Tibial artery (tissue), 4 donors: Measurements from ENCODE around the gene PCDH9.

ENCODE experiments used
- DNase-seq, 2 donors: peaks; one replicate each; pipeline ENCODE4 v3.0.0-alpha.2; 2019
- H3K27ac ChIP-seq, 2 donors: fragments of 200-600 bp; sonication (generic) in 1 of 2; 1 replicate in 1 of 2; 2 replicates in 1 of 2; pipeline ENCODE4 v1.5.1; 2018 to 2019; ENCODE audit warnings: mild to moderate bottlenecking in 1 of 2
- H3K27me3 ChIP-seq, 2 donors: fragments of 200-600 bp; sonication (generic) in 1 of 2; one replicate each; pipeline versions ENCODE4 v1.5.1 to v1.6.0; 2016 to 2019
- H3K36me3 ChIP-seq, 3 donors: fragments of 200-600 bp; sonication (generic) in 2 of 3; one replicate each; pipeline ENCODE4 v1.5.1; 2016 to 2019; ENCODE audit warnings: mild to moderate bottlenecking in 2 of 3
- H3K4me1 ChIP-seq, 4 donors: fragments of 200-600 bp; sonication (generic) in 2 of 4; 1 replicate in 3 of 4; 2 replicates in 1 of 4; pipeline ENCODE4 v1.5.1; 2016 to 2019
- H3K4me3 ChIP-seq, 2 donors: fragments of 200-600 bp; sonication (generic) in 1 of 2; 1 replicate in 1 of 2; 2 replicates in 1 of 2; pipeline ENCODE4 v1.5.1; 2018 to 2019; ENCODE audit warnings: mild to moderate bottlenecking in 2 of 2
- H3K9me3 ChIP-seq, 3 donors: fragments of 200-600 bp; sonication (generic) in 1 of 3; one replicate each; pipeline ENCODE4 v1.5.1; 2016 to 2019
- intact Hi-C: fragments of 100-400 bp; cut with DNase I; formaldehyde crosslinking; loops from one replicate; pipeline ENCODE4 v1.15.0; 2023; ENCODE audit warnings: low total_unique reads
- TF ChIP-seq, protein P1 (sequence below), 2 experiments: fragments of 200-600 bp in 1 of 2; fragments of 450-650 bp in 1 of 2; IDR thresholded peaks; one replicate each; pipeline ENCODE4 v1.5.1; 2017 to 2019; ENCODE audit warnings: antibody characterized with exemption in 2 of 2, mild to moderate bottlenecking in 1 of 2, moderate library complexity in 1 of 2

The PCDH9 gene

DNA sequence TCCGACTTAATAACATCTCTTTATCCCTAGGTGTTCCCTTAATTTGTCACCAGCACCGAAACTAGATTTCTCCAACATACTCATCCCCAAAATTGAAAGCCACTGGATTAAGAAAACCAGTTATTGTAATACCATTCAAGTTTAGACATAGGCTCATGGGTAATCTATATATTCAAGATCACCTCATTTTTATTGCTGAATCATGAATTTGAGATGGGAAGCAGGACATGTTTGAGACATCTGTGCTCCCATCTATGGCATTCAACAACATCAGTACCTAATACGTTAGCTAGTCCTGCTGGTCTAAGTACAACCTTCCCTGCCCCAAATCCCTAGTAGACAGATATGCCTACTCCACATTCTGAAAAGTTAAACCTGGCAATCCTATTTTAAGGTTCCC, 820.6 kb downstream of the PCDH9 start:
- TF ChIP-seq, protein P1, sequence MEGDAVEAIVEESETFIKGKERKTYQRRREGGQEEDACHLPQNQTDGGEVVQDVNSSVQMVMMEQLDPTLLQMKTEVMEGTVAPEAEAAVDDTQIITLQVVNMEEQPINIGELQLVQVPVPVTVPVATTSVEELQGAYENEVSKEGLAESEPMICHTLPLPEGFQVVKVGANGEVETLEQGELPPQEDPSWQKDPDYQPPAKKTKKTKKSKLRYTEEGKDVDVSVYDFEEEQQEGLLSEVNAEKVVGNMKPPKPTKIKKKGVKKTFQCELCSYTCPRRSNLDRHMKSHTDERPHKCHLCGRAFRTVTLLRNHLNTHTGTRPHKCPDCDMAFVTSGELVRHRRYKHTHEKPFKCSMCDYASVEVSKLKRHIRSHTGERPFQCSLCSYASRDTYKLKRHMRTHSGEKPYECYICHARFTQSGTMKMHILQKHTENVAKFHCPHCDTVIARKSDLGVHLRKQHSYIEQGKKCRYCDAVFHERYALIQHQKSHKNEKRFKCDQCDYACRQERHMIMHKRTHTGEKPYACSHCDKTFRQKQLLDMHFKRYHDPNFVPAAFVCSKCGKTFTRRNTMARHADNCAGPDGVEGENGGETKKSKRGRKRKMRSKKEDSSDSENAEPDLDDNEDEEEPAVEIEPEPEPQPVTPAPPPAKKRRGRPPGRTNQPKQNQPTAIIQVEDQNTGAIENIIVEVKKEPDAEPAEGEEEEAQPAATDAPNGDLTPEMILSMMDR (IDR thresholded peaks at IDR 0.05) = no peak

DNA sequence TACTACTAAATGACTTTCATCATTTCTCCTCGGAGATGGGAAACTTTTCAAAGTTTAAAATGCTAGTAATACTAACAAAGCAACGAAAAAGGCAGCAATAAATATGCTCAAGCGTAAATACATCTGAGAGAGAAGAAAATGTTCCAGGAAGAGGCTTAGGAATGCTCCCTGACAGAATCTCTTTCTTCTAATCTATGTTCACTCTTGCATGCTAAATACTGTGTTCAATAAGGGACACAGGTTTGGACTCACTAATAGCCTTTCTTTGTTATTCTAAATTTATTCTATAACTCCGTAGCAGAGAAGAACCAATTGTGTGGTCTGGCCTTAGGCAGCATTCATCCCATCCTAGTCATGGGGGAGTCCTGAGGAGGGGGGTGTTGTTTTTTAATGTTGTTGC, 823.0 kb downstream of the PCDH9 start:
- H3K9me3 ChIP-seq = no peaks in the 10 kb centered on the region
- H3K36me3 ChIP-seq = no peaks in the 10 kb centered on the region
- no peaks in the 10 kb centered on the region for H3K4me1 ChIP-seq
- intact Hi-C loops = no loop called here
- no peak overlapping the region for H3K4me3 ChIP-seq
- no peaks in the 10 kb centered on the region for H3K27me3 ChIP-seq
- no peak for DNase-seq
- TF ChIP-seq, protein P1 (IDR thresholded peaks at IDR 0.05) = no peak
- H3K27ac ChIP-seq = no peak overlapping the region

More for the DNA sequence above, 820.6 kb downstream of the PCDH9 start:
- no peak overlapping the region for H3K4me3 ChIP-seq
- H3K27ac ChIP-seq = no peak overlapping the region
- no peaks in the 10 kb centered on the region for H3K27me3 ChIP-seq
- H3K9me3 ChIP-seq = no peaks in the 10 kb centered on the region
- H3K36me3 ChIP-seq = no peaks in the 10 kb centered on the region
- H3K4me1 ChIP-seq = no peaks in the 10 kb centered on the region
- intact Hi-C loops = no loop called here
- no peak for DNase-seq

GRCh38 chr13:66405908-66406802, 824.0 kb downstream of the PCDH9 start:
- H3K4me3 ChIP-seq = no peak overlapping the region
- intact Hi-C loops = no loop called here
- no peaks in the 10 kb centered on the region for H3K9me3 ChIP-seq
- no peak overlapping the region for H3K27ac ChIP-seq
- H3K4me1 ChIP-seq = no peaks in the 10 kb centered on the region
- no peaks in the 10 kb centered on the region for H3K27me3 ChIP-seq
- no peak for DNase-seq
- no peaks in the 10 kb centered on the region for H3K36me3 ChIP-seq
- TF ChIP-seq, protein P1 (IDR thresholded peaks at IDR 0.05) = no peak

DNA sequence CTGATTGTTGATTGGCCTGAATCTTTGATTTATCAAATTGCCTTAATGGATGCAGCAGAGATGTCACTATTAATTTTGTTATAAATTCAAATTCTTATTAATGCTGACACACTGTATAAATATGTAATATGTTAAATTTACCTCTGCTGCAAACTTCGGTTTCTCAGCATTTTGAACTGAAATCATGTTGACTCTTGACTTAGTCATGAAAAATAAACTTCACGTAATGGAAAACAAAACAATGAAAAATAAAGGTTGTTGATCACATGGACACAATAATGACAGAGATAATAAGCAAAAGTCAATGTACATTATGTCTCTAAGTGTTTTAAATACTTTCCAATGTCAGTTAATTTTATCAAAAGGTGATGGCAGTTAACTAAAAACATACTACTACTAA, 827.6 kb downstream of the PCDH9 start:
- Histone ChIP-seq H3K9me3 (no peaks in the 10 kb centered on the region), H3K4me1 (no peaks in the 10 kb centered on the region), H3K4me3 (no peak overlapping the region), H3K27ac (no peak overlapping the region), H3K27me3 (no peaks in the 10 kb centered on the region), H3K36me3 (no peaks in the 10 kb centered on the region)
- TF ChIP-seq, protein P1 (IDR thresholded peaks at IDR 0.05) = no peak
- intact Hi-C loops = no loop called here
- DNase-seq = no peak

DNA sequence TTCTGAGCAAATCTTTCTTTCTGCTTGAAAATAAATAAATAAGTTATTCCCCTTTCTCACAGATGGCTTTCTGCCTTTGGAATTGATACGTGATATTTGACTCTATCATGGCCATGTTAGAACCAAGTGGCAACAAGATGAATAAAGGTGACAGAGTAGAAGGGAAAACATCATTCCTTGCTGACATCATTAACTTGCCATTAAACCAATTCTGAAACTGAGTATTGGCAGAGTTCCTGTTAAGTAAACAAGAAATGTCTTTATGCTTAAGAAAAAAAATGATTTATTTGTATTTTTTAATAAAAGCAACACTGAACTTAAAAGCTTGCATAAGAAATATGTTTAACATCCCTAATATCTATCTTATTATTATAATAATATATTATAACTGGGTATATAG, 828.1 kb downstream of the PCDH9 start:
- DNase-seq = no peak
- H3K4me1 ChIP-seq = no peaks in the 10 kb centered on the region
- no peaks in the 10 kb centered on the region for H3K36me3 ChIP-seq
- H3K27ac ChIP-seq = no peak overlapping the region
- intact Hi-C loops = no loop called here
- no peaks in the 10 kb centered on the region for H3K9me3 ChIP-seq
- no peaks in the 10 kb centered on the region for H3K27me3 ChIP-seq
- no peak overlapping the region for H3K4me3 ChIP-seq
- TF ChIP-seq, protein P1 (IDR thresholded peaks at IDR 0.05) = no peak
